Measurements from ENCODE around the gene MAVS. TPM values are rescaled to one million over a fixed set of nuclear protein-coding genes. Genes with fewer than 3 reads are reported as not detected.

MAVS gene
- total and polyA plus RNA-seq, 9 of the 15 experiments (the other 6 are each of a cell fraction or from before 2014, with no cell fraction given) = 1.6 to 22.0 (median 11.3) TPM

- TF ChIP-seq POLR3A (IDR thresholded peaks at IDR 0.05; ENCODE audit: borderline replicate concordance, extremely low read depth, insufficient read depth, insufficient read length) (no peak), SREBF1 (IDR thresholded peaks at IDR 0.05; ENCODE audit: borderline replicate concordance, low read depth, low read length) (no peak), MNT (conservative IDR thresholded peaks at IDR 0.05) (peak; percentile 61 to 77; a peak in 2 of 4 replicates), ARNT (IDR thresholded peaks at IDR 0.05) (no peak), SIX5 (IDR thresholded peaks at IDR 0.05; ENCODE audit: borderline replicate concordance in 1 of 2, insufficient read depth in 1 of 2, low read depth in 1 of 2, low read length in 2 of 2) (peak; percentile 66 to 67; a peak in 3 of 4 replicates), FOXJ3 (CRISPR knock-in tag; IDR thresholded peaks at IDR 0.05) (no peak), ZNF134 (CRISPR knock-in tag; conservative IDR thresholded peaks at IDR 0.05) (no peak), RBM17 (IDR thresholded peaks at IDR 0.05; ENCODE audit: borderline replicate concordance, low read depth, low read length) (no peak), LCOR (CRISPR knock-in tag; IDR thresholded peaks at IDR 0.05) (no peak), ZNF174 (CRISPR knock-in tag; IDR thresholded peaks at IDR 0.05) (no peak), ZNF133 (CRISPR knock-in tag; IDR thresholded peaks at IDR 0.05) (no peak), AFF4 (CRISPR knock-in tag; IDR thresholded peaks at IDR 0.05) (no peak; the same call in none of the 2 replicates), TFAP4 (CRISPR knock-in tag; IDR thresholded peaks at IDR 0.05; ENCODE audit: borderline replicate concordance) (peak; percentile 86; the same call in 1 of the 2 replicates), ZNF12 (CRISPR knock-in tag; IDR thresholded peaks at IDR 0.05) (peak; percentile 70; the same call in 1 of the 2 replicates), HEY1 (CRISPR knock-in tag; IDR thresholded peaks at IDR 0.05; ENCODE audit: borderline replicate concordance) (no peak)
- TF ChIP-seq, protein P1, sequence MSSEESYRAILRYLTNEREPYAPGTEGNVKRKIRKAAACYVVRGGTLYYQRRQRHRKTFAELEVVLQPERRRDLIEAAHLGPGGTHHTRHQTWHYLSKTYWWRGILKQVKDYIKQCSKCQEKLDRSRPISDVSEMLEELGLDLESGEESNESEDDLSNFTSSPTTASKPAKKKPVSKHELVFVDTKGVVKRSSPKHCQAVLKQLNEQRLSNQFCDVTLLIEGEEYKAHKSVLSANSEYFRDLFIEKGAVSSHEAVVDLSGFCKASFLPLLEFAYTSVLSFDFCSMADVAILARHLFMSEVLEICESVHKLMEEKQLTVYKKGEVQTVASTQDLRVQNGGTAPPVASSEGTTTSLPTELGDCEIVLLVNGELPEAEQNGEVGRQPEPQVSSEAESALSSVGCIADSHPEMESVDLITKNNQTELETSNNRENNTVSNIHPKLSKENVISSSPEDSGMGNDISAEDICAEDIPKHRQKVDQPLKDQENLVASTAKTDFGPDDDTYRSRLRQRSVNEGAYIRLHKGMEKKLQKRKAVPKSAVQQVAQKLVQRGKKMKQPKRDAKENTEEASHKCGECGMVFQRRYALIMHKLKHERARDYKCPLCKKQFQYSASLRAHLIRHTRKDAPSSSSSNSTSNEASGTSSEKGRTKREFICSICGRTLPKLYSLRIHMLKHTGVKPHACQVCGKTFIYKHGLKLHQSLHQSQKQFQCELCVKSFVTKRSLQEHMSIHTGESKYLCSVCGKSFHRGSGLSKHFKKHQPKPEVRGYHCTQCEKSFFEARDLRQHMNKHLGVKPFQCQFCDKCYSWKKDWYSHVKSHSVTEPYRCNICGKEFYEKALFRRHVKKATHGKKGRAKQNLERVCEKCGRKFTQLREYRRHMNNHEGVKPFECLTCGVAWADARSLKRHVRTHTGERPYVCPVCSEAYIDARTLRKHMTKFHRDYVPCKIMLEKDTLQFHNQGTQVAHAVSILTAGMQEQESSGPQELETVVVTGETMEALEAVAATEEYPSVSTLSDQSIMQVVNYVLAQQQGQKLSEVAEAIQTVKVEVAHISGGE (CRISPR knock-in tag; IDR thresholded peaks at IDR 0.05) = peak in 1 of 3 experiments; percentile 13; a peak in 1 of 6 replicates
Observed at GRCh38 chr20:3820048-3820900, 26.4 kb upstream of the MAVS start, which contains the start of gene AP5S1 (continued).
